Posterior vena cava (tissue), 2 donors: ENCODE results near the gene LTBP1. TPM values are rescaled to one million over a fixed set of nuclear protein-coding genes. Genes with fewer than 3 reads are reported as not detected.
"Not testable (repeated sequence)": the region's sequence is repeated elsewhere in the genome, so short reads cannot be mapped to it uniquely, and the experiment has no call there.

ENCODE experiments used
- DNase-seq: peaks from one replicate; pipeline ENCODE4 v3.0.0-alpha.2; 2020; ENCODE audit warnings: low spot score
- intact Hi-C, 2 donors: fragments of 100-400 bp; cut with DNase I; formaldehyde crosslinking; loops; one replicate each; pipeline versions ENCODE4 v1.14.1 to v1.14.2; 2022 to 2023
- total RNA-seq, 2 donors: library from RNA; stranded (reverse); fragmentation: NEBNext Ultra II Directional; extraction: Animal tissue kit (Norgen Biotek cat#: 25700); gene quantifications; one replicate each; pipeline ENCODE4 v1.2.1, GENCODE V29; 2021
- donor health status: DM: yes; HTN: yes; CAD: no.
- donor health status: DM: yes; HTN: yes; CAD: no.

LTBP1 gene
- total RNA-seq, 2 donors from 2014 or later: 206 to 235 TPM

DNA sequence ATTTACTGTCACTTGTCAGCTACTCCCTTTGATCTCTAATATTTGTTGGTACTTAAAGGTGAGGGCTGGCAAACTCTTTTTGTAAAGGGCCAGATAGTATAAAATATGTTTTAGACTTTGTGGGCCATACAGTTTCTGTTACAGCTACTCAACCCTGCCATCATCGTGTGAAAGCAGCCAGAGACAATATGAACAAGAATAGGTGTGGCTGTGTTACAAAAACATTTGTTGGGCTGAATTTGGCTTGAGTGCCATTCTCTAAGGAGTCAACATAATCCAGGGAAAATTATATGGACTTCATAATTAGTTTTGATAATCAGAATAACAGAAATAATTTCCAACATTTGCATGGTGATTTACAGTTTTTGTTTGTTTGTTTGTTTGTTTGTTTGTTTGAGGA, 190.6 kb downstream of the LTBP1 start:
- intact Hi-C loops: loop anchor here (10.0 kb wide), 2 partner anchors 137 to 1377 kb away; no protein-coding TSS in a partner anchor
- DNase-seq: no peak

DNA sequence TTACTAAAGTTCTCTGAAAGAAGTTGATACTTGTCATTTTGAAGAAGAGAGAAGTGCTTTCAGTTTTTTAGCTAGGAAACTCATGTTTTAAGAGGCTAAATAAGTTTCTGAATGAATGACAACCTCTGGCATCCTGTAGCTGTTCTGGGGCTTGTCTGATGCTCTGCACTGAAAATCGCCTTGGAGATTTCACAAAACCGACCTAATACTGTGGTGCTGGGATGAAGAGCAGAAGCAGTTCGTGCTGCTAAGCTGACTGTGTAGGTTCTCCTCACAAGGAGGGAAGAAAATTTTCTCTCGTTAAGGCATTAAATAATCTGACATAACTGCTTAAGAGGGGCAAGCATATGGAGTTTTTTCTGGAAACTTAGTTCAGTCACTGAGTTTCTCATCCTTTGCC, 193.2 kb downstream of the LTBP1 start:
- intact Hi-C loops: loop anchor here (10.0 kb wide), 2 partner anchors 135 to 1375 kb away; no protein-coding TSS in a partner anchor
- DNase-seq: no peak

DNA sequence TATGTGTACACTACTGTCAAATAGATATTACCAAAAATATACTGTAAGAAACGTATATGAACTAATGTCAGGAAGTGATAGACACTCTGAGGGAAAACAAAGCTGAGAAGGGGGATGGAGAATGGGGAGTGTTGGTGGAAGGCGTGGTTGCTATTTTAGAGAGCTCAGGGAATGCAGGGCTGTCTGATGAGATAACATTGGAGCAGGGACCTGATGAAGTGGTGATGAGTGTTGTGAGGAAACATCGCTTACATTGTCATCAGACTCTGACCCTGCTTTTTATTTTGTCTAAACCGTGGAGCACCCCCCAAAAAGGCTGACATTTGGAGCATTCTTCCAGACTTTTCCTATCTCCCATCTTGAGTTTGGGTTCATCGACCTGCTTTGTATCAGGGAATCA, 194.7 kb downstream of the LTBP1 start:
- DNase-seq: no peak
- intact Hi-C loops: no loop called here

DNA sequence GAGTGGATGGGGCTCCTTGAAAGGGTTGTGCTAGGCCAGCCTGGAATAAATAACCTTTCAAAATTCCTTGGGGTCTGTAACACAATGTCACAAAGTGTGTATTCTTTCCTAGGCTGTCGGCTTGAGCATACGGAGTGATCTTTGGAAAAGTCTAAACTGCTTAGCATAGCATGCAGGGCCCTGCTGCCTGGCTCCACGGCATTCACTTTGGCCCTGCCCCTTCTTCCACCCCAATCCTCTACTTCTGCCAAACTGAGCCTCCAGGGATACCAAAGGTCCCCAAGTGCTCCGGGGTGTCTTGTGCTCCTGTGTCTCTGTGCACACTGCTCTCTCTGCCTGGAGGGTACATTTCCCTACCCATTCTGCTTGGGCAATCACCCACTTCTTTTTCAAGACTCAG, 196.1 kb downstream of the LTBP1 start:
- no peak for DNase-seq
- intact Hi-C loops: no loop called here

DNA sequence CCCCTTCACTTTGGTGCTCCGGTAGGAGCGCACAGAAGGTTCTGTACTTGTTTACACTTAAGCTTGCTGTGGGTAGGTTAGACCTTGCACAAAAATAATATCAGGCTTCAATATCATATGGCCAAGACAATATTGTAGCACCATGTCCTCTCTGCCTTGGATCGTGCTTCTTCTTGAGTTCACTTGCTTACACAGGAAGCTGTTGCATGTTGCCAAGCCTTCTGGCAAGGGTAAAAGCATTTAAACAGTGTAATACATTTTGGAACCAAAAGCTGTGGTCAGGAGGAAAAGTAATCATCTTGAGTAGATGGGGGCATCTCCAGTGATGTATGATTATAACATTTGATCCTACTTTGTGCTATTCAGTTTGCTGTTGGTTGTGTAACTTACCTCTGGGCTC, 197.5 kb downstream of the LTBP1 start:
- no peak for DNase-seq
- intact Hi-C loops: no loop called here

DNA sequence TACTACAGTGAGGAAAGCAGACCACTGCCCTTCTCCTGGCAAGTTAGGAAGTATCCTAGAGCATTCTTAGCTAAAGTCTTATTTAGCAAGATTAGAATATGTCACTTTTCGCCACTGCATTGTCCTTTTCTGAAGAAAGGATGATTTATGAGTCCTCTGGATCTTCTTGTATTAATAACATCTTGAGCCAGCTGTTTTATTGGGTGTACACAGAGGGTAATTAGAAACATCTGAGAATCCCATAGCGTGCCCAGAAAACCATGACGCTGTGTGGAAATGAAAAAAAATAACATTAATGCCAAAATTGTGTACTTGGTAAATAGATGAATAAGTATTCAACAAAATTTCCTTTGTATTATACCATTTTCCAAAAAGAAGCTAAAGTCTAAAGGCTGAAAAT, 198.7 kb downstream of the LTBP1 start:
- DNase-seq: no peak
- intact Hi-C loops: no loop called here

DNA sequence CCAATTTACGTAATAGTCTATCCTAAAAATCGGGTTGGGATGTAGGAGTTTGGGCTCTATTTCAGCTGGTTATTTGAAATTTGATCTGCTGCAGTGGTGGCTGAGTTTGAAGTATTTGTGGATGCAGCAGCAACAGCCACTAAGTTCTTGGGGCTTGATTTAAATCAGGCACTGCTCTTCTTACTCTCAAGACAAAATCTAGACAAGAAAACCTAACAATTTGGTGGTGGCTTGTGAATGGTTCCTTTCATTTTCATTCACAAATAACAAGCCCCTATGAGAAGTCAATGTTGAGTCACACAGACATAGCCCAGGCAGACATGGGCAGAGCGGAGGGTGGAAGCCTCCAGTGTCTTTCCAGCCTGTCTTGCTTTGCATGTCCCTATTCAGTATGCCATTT, 199.3 kb downstream of the LTBP1 start:
- no peak for DNase-seq
- intact Hi-C loops: no loop called here

DNA sequence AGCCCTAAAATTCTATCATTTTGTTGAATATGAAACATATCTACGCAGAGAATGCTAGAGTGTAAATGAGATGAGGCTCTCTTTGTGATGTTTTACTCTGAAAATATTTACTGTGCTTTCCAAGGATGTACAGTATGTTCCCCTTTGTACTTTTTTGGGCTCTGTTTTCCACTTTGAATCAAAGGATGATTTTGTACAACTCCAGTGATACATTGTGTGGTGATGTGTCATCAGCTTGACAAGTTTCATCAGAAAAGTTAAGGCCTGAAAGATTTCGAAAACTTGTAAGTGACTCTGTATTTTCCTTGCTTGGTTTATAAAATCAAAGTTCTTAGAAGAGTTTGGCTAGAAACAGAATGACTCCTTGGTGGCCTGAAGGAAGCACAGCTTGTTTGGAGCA, 206.3 kb downstream of the LTBP1 start:
- intact Hi-C loops: no loop called here
- no peak for DNase-seq

DNA sequence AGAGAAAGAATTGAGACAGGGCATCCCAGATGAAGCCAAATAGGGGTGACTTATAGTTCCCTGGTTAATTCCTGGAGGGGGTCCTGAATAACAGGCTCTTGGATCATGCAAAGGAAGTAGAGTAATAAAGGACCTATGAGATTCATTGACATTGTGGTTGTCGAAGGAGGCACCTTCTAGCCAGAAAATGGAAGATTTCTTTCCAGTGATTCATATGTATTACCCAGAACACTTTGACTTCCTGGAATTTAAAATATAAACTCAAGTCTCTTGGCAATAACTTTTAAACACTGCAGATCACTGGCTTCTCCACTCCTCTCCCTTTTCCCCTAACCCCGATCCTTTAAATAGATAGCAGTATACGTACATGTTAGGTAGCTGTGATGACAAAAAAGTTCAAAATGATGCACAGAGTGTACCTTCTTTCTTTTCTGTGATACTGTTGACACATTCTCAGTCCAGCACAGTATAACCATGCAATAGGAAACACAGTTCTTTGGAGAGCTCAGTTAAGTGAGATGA, 211.8 kb downstream of the LTBP1 start:
- intact Hi-C loops: no loop called here

DNA sequence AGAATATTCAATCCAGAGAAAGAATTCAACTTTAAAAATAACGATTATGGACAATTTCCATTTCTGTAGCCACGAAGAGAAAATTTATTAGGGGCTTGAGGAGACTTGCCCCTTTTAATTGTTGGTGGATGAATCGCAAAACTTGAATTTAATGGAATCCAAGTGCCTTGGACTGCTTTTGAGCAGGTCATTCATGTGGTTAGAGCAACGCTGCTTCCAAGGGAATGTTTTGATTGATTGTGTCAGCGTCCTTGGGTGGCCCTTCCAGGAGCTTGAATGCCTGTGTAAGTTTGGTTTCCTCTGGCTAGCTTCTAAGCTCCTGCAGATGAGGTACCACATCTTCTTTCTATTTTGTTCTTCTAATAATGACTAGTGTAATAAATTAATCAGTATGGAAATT, 213.4 kb downstream of the LTBP1 start:
- no peak for DNase-seq
- intact Hi-C loops: loop anchor here in 1 of 2 donors (10.0 kb wide), 1 partner anchor 55 kb away; no protein-coding TSS in a partner anchor

More for the DNA sequence above, 211.8 kb downstream of the LTBP1 start:
- no peak for DNase-seq

DNA sequence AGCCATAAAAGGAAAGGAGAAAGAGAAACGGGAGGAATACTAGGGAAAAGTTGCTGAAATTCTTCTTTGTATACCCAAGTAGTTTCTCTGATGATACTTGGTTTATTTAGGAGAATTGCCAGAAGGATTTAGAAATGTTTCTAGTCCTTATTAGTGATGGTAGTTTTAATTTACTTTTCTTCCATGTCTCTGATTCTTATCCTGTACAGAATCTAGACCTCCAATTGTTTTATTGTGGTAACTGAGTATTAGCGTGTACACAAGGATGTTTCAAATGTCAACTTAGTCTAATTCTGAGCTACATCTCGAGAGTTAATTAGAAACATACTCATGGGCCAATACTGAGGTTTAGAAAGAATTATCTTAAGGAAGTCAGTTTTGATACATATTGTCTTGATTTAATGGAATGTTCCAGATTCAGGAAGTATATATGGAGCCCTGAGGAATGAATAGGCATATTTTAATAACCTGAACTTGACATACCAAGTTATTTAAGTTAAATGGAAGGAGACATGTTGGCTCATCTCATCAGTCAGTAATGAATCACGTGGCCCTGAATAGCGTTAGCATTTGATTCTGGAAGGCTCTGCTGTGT, 219.6 kb downstream of the LTBP1 start:
- intact Hi-C loops: loop anchor here in 1 of 2 donors (10.0 kb wide), 1 partner anchor 48 kb away; no protein-coding TSS in a partner anchor
- DNase-seq: no peak

DNA sequence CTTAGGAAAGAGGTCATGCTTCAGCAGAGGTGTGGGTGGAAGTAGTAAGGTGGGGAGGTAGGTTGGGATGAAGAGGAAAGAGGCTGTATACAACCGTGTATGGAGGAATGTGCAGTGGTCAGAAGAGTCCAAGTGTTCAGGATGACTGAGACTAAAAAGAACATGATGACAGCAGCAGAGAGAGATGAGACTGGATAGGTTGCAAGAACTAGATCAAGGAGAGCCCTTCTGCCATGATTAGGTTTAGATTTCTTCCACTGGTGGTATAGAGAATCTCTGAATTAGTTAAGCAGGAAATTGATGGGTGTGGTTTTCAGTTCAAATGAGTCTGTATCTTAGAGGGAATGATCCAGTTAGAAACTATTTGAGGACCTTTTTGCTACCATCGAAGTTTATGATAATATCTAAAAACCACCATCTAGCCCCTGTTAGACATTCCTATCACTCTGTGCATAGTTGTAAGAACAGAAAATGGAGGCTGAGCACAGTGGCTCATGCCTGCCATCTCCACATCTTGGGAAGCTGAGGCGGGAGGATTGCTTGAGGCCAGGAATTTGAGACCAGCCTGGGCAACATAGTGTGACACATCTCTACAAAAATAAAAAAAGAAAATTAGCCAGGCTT, 221.0 kb downstream of the LTBP1 start:
- intact Hi-C loops: loop anchor here in 1 of 2 donors (10.0 kb wide), 1 partner anchor 47 kb away; no protein-coding TSS in a partner anchor
- no peak for DNase-seq

DNA sequence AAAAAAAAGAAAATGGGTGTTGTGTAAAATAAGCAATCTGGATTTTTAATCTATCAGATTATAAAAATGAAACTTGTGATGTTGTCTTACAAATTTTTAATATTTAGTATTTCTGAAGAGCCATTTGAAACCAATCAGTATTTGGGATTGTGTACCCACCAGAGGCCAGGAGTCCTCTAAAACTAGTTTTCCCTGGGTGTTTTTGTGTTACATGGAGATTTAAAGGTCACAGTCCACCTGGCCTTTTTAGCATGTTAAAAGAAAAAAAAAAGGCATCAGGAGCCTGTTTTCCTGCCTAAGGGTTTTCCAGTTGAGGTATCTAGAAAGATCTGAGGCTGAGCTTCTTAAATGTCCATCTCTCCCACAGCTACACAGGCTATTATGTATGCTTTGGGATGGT, 221.7 kb downstream of the LTBP1 start:
- intact Hi-C loops: loop anchor here in 1 of 2 donors (10.0 kb wide), 1 partner anchor 46 kb away; no protein-coding TSS in a partner anchor

DNA sequence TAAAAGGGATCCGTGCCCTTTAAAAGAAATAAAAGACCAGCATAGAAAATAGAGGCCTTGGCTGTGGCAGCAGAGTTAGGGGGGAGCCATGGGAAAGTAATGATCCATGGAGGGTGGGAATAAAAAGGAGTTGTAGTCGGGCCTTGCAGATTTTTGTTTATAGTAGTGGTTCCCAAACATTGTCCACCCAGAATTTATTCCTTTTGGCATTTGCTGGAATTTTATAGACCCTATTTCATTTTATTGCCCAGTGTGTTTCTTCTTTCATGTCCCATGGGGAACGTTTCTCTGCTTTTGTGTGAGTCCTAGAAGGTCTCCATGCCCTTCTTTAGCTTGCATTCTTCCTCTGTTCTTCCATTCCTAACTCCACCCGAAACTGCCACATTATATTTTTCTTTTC, 222.2 kb downstream of the LTBP1 start:
- DNase-seq: no peak
- intact Hi-C loops: loop anchor here in 1 of 2 donors (10.0 kb wide), 1 partner anchor 46 kb away; no protein-coding TSS in a partner anchor

More for the DNA sequence above, 221.7 kb downstream of the LTBP1 start:
- DNase-seq: no peak

DNA sequence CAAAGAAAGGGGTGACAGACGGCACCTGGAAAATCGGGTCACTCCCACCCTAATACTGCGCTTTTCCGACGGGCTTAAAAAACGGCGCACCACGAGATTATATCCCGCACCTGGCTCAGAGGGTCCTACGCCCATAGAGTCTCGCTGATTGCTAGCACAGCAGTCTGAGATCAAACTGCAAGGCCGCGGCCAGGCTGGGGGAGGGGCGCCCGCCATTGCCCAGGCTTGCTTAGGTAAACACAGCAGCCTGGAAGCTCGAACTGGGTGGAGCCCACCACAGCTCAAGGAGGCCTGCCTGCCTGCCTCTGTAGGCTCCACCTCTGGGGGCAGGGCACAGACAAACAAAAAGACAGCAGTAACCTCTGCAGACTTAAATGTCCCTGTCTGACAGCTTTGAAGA, 223.5 kb downstream of the LTBP1 start:
- DNase-seq: not testable (repeated sequence)

DNA sequence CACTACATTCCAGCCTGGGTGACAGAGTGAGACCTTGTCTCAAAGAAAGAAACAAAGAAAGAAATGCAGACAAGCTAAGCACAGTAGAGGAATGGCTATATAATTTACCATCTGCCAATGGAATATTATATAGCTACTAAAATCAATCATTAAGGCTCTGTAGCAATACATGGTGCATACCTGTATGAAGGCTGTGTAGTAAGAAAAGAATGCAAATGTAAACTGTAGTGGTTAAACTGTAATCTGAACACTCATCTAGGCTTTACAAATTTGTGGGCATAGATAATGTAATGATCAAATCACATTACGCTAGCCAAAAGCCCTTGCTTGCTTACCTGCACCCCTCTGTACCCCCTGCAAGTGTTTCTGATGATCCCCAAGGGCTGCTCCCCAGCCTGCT, 230.9 kb downstream of the LTBP1 start:
- no peak for DNase-seq
- intact Hi-C loops: no loop called here

More for the DNA sequence above, 223.5 kb downstream of the LTBP1 start:
- intact Hi-C loops: not testable (repeated sequence)

DNA sequence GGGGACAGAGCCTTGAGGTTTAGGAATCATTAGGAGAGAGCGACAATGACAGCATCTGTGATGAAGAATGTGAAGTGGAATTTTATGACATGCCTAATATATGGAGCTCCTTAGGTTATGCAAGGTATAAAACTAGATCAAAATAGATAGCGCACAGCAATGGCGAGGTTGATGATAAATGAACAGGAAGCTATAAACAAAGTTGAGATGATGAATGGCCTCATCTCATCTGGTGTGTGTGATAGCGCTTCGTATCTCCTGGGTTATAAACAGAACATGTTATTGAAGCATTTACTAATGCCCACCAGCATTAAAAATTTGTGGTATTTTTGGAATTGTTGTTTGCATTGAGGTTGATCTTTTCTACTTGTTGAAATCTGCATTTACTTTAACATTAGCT, 231.5 kb downstream of the LTBP1 start:
- no peak for DNase-seq
- intact Hi-C loops: no loop called here

DNA sequence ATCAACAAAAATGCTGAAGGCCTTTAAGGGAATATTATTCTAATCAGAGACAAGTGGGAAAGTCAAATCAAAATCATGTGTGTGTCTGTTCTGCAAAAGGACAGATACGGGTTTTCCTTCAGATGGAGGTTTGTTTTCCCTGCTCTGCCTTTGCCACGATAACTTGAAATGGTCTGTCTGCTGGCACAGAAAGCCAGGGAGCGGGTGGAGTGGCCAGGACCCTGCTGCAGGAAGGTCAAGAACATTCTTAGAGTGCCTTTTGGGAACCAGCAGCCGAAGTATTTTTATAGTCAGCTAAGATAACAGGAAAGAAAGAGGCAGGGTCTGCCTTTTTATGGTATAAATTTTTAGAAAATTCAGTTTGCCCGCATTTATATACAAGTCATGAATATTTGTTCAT, 234.2 kb downstream of the LTBP1 start:
- DNase-seq: no peak

DNA sequence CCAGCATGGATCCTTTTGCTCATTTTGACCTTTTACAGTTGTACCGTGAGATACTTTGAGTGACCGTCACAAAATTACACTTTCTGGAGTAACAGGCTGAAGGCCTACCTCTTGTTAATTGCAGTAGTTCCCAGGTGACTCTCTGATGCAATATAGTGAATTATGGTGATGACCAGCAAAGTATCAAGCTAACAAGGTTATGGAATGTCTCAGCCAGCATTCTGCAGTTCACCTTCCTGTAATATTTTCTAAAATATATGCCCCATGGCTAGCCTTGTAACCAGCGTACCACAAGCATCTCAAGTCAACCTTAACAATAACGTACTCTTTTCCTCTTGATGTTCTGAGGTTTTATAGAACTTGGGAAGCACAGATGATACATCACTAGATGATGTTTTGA, 234.7 kb downstream of the LTBP1 start:
- DNase-seq: no peak
- intact Hi-C loops: no loop called here

More for the DNA sequence above, 234.2 kb downstream of the LTBP1 start:
- intact Hi-C loops: no loop called here

DNA sequence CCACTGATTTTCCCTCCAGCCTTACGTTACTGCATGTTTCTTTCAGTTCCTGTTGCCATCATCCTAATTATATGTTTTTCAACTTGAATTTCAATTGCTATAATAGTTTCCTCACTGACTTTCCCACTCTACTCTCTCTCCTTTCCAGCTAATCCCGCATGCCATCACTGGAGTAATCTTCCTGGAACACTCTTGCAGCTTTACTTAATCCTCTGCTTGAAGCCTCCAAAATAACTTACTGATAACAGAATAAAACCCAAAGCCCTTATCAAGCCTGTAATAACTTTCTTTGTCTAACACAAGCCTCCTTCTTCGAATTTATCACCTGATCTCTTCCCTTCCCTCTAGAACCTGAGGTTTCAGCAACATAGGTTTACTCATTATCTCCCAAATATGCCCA, 237.3 kb downstream of the LTBP1 start:
- DNase-seq: no peak
- intact Hi-C loops: no loop called here

DNA sequence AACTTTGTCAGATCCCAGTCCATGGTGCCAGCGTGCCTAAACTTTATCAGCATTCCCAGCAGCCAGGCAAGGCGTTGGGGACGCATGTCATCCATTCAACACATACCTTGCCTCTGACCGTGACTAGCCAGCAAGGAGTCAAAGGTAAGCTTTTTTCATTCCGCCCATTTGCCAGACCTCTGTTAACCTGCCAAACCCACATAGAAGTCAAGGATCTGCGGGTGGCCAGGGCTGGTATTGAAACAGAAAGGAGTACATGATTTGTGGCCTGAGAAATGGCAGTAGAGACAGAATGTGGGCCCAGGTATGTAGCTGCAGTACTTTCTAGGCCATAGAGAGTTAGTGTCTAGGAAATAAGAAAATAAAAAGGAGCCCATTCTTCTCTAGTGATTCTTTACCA, 240.2 kb downstream of the LTBP1 start:
- intact Hi-C loops: no loop called here
- no peak for DNase-seq
